IMR-90 (cell line): Measurements from ENCODE around the gene PLCXD1. TPM values are rescaled to one million over a fixed set of nuclear protein-coding genes. Genes with fewer than 3 reads are reported as not detected.

Experiments
- ATAC-seq: fragments of 200-7000 bp; cut with Tn5 transposase; 2 replicates; pipeline ENCODE4 v1.9.1; 2020; ENCODE audit warnings: low read depth, mild to moderate bottlenecking, moderate library complexity
- BruUV-seq: library from RNA; stranded (reverse); fragments of 400-500 nt; replicated peaks from 2 replicates; lab custom pipeline; 2021; lab: Mats Ljungman, UMichigan
- CTCF ChIA-PET: fragments of 300-600 bp; formaldehyde crosslinking; extraction: SDS; loops from one replicate; lab custom pipeline; 2021; ENCODE audit warnings: antibody characterized with exemption; lab: Yijun Ruan, JAX
- POLR2A ChIA-PET: fragments of 300-600 bp; sonication (Branson Sonifier 250); formaldehyde crosslinking; loops from one replicate; lab custom pipeline; 2022; ENCODE audit warnings: antibody characterized with exemption; ENCODE audit not compliant: unreplicated experiment; lab: Charles Lee
- DNase-seq: peaks from one replicate; pipeline ENCODE4 v3.0.0; 2013
- H2AFZ ChIP-seq: replicated peaks from 2 replicates; pipeline ENCODE3; 2013; ENCODE audit warnings: low read length, mild to moderate bottlenecking; ENCODE audit not compliant: poor library complexity
- H2AK5ac ChIP-seq: 2 replicates; pipeline ENCODE4 v1.6.1; 2013; ENCODE audit warnings: low read depth, low read length, inconsistent platforms
- H2AK9ac ChIP-seq: replicated peaks from 2 replicates; pipeline ENCODE3; 2013; ENCODE audit warnings: mild to moderate bottlenecking, low read depth, low read length, moderate library complexity; ENCODE audit not compliant: poor library complexity
- H2BK120ac ChIP-seq: 2 replicates; pipeline ENCODE4 v1.6.1; 2013; ENCODE audit warnings: low read depth, low read length, inconsistent platforms
- H2BK15ac ChIP-seq: 3 replicates; pipeline ENCODE4 v1.6.1; 2013; ENCODE audit warnings: low read depth, low read length, inconsistent platforms
- H2BK20ac ChIP-seq: 2 replicates; pipeline ENCODE4 v1.6.1; 2013; ENCODE audit warnings: low read depth, mild to moderate bottlenecking, inconsistent platforms, low read length, moderate library complexity
- H2BK5ac ChIP-seq: 2 replicates; pipeline ENCODE4 v1.6.1; 2013; ENCODE audit warnings: mild to moderate bottlenecking, low read depth, low read length, inconsistent platforms; ENCODE audit not compliant: poor library complexity, severe bottlenecking
- H3K14ac ChIP-seq: replicated peaks from 2 replicates; pipeline ENCODE4 v1.6.1; 2013; ENCODE audit warnings: low read depth, low read length, inconsistent platforms
- H3K18ac ChIP-seq: 2 replicates; pipeline ENCODE4 v1.6.1; 2013; ENCODE audit warnings: low read depth, low read length, control low read depth
- H3K23ac ChIP-seq: 2 replicates; pipeline ENCODE4 v1.6.1; 2013; ENCODE audit warnings: low read depth, low read length, inconsistent platforms
- H3K27ac ChIP-seq: 2 replicates; pipeline ENCODE4 v1.5.1; 2013; ENCODE audit warnings: mild to moderate bottlenecking, control low read depth, low read length; ENCODE audit not compliant: insufficient read depth
- H3K27me3 ChIP-seq: 2 replicates; pipeline ENCODE4 v1.6.1; 2013; ENCODE audit warnings: low read length; ENCODE audit not compliant: control insufficient read depth, insufficient read depth
- H3K36me3 ChIP-seq: 2 replicates; pipeline ENCODE4 v1.6.1; 2013; ENCODE audit warnings: low read length, mixed read lengths; ENCODE audit not compliant: control insufficient read depth, insufficient read depth
- H3K4ac ChIP-seq: 2 replicates; pipeline ENCODE4 v1.6.1; 2013; ENCODE audit warnings: low read depth, low read length, inconsistent platforms
- H3K4me1 ChIP-seq: 2 replicates; pipeline ENCODE4 v1.6.1; 2013; ENCODE audit warnings: low read length, mixed read lengths; ENCODE audit not compliant: control insufficient read depth, insufficient read depth
- H3K4me2 ChIP-seq: 2 replicates; pipeline ENCODE4 v1.6.1; 2013; ENCODE audit warnings: low read depth, mild to moderate bottlenecking, control low read depth, low read length, moderate library complexity
- H3K4me3 ChIP-seq: 2 replicates; pipeline ENCODE4 v1.5.1; 2013; ENCODE audit warnings: low read depth, mild to moderate bottlenecking, control low read depth, low read length, moderate library complexity; ENCODE audit not compliant: insufficient read depth
- H3K56ac ChIP-seq: 2 replicates; pipeline ENCODE4 v1.6.1; 2013; ENCODE audit warnings: low read length, inconsistent platforms; ENCODE audit not compliant: insufficient read depth; ENCODE audit errors: extremely low read depth
- H3K79me1 ChIP-seq, 2 experiments: 2 replicates each; pipeline ENCODE4 v1.6.1; 2013; ENCODE audit warnings: low read length in 2 of 2, inconsistent platforms in 1 of 2, low read depth in 1 of 2
- H3K9ac ChIP-seq: 2 replicates; pipeline ENCODE4 v1.6.1; 2013; ENCODE audit warnings: low read depth, low read length, control low read depth
- H3K9me1 ChIP-seq: 2 replicates; pipeline ENCODE4 v1.6.1; 2013; ENCODE audit warnings: low read length, inconsistent platforms; ENCODE audit not compliant: insufficient read depth
- H3K9me3 ChIP-seq: 2 replicates; pipeline ENCODE4 v1.6.1; 2013; ENCODE audit warnings: low read length; ENCODE audit not compliant: control insufficient read depth, insufficient read depth
- H4K20me1 ChIP-seq: 2 replicates; pipeline ENCODE4 v1.6.1; 2013; ENCODE audit warnings: low read length, inconsistent platforms; ENCODE audit not compliant: insufficient read depth
- H4K5ac ChIP-seq: 2 replicates; pipeline ENCODE4 v1.6.1; 2013; ENCODE audit warnings: mild to moderate bottlenecking, low read depth, low read length, control low read depth
- H4K8ac ChIP-seq, 2 experiments: 2 replicates each; pipeline ENCODE4 v1.6.1; 2013; ENCODE audit warnings: low read depth in 2 of 2, low read length in 2 of 2, control low read depth in 1 of 2, inconsistent platforms in 1 of 2
- H4K91ac ChIP-seq: 2 replicates; pipeline ENCODE4 v1.6.1; 2013; ENCODE audit warnings: low read depth, low read length, inconsistent platforms; ENCODE audit not compliant: insufficient read depth
- RFX5 ChIP-seq: IDR thresholded peaks from 2 replicates; pipeline ENCODE4 v1.8.0; 2012; ENCODE audit warnings: low read depth, mild to moderate bottlenecking, low read length, moderate library complexity
- SMC3 ChIP-seq: fragments of 150-350 bp; IDR thresholded peaks from 2 replicates; pipeline ENCODE4 v1.6.1; 2016; ENCODE audit warnings: low read depth, mild to moderate bottlenecking, antibody characterized with exemption, low read length, moderate library complexity
- WGBS, 2 experiments: methylation state at CpG; one replicate each; pipeline versions ENCODE4 v1.1.5 to v1.1.7; 2013; ENCODE audit warnings: missing lambda C conversion rate in 2 of 2; ENCODE audit not compliant: insufficient read length in 1 of 2; ENCODE audit errors: extremely low coverage in 2 of 2; 5-methylcytosine and 5-hydroxymethylcytosine counted together
- dilution Hi-C: fragments of 300-500 bp; cut with HindIII; formaldehyde crosslinking; loops from one replicate; pipeline ENCODE4 v1.14.3; 2018; ENCODE audit warnings: low sequenced_read_pairs; ENCODE audit not compliant: unreplicated experiment
- in situ Hi-C: fragments of 300-500 bp; cut with MboI; formaldehyde crosslinking; loops from 3 replicates; pipeline ENCODE4 v1.14.3; 2019; ENCODE audit warnings: low sequenced_read_pairs, inconsistent platforms, mixed read lengths
- intact Hi-C: fragments of 100-400 bp; cut with micrococcal nuclease; formaldehyde crosslinking; loops from 2 replicates; pipeline ENCODE4 v1.10.0; 2022
- polyA plus RNA-seq, 3 experiments: library from polyadenylated mRNA; depleted of rRNA; stranded (reverse); fragments of >200 nt; gene quantifications; 2 replicates each; pipeline ENCODE4 v1.2.3, GENCODE V29; 2012; ENCODE audit warnings: low replicate concordance in 1 of 3
- total RNA-seq: library from RNA; depleted of rRNA; stranded (reverse); fragments of >200 nt; gene quantifications from 2 replicates; pipeline ENCODE4 v1.2.3, GENCODE V29; 2012

The PLCXD1 gene
- total and polyA plus RNA-seq, 2 of the 4 experiments (the other 2 are of a cell fraction): 16.7 to 17.7 TPM

DNA sequence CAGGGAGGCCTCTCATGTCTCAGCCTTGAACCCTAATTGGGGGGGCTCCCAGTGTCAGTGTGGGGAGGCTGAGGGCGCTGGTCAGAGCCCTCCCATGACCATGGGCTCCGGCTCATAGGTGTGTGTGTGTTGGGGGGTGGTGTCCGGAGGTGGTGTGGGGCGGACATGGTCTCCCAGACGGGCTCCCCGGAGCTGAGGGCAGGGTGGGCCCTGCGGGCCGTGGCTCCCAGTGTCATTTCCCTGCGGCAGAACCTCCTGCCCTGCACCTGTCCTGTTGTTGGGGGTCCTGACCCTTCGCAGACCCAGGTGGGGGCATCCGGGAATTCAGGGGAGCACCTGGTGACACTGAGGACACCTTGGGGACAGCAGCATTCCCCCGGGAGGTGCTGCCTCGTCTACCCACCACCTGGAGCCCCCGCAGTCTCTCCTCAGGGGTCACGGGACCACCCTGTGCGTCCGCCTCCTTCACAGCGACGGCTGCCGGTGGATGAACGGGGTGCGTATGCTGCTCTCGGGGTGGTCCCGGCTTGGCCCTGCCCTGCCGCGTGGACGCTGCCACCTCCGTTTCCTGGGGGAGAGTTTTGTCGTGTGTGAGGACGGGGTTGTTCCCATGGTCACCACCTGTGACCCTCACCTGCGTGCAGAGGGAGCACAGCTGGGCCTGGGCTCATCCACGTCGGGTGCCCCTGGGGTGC lies 51.9 kb downstream of the PLCXD1 start:
- Histone ChIP-seq H4K5ac (no peak overlapping the region), H3K23ac (no peak overlapping the region), H4K8ac (no peak overlapping the region), H2BK20ac (no peak overlapping the region), H4K20me1 (no peaks in the 10 kb centered on the region; the same call in 1 of the 2 replicates), H4K91ac (no peak overlapping the region), H2BK5ac (no peak overlapping the region), H3K9me3 (peaks cover 2% of the 10 kb centered on the region; the same call in 1 of the 2 replicates), H2AFZ (peak overlapping the region; percentile 33), H3K27me3 (no peaks in the 10 kb centered on the region), H3K4me1 (peaks cover 3% of the 10 kb centered on the region), H2AK5ac (no peak overlapping the region), H3K79me1 (no peaks in the 10 kb centered on the region), H3K4me3 (no peak overlapping the region), H3K4ac (no peak overlapping the region), H2BK15ac (no peak overlapping the region), H3K4me2 (no peak overlapping the region), H3K27ac (no peak overlapping the region), H3K14ac (no peak overlapping the region), H2AK9ac (no peak overlapping the region), H3K36me3 (peaks cover 15% of the 10 kb centered on the region; the same call in 1 of the 2 replicates), H3K18ac (no peak overlapping the region), H3K9ac (no peak overlapping the region), H3K56ac (no peak overlapping the region), H3K9me1 (no peaks in the 10 kb centered on the region), H2BK120ac (no peak overlapping the region)
- ChIA-PET POLR2A (no interaction called here), CTCF (no interaction called here)
- dilution Hi-C loops (no loop called here), in situ Hi-C loops (no loop called here), intact Hi-C loops (no loop called here)
- WGBS, 2 experiments: 100% methylated on average over 7 of the region's 33 CpGs; no CpG with 5 or more reads in 1 of the 2 experiments
- ATAC-seq: no peak
- TF ChIP-seq SMC3: no peak
- TF ChIP-seq RFX5: no peak
- no peak for DNase-seq
- no TSS peak for BruUV-seq
